IgD-negative memory B cell (primary cell): ENCODE measurements around the gene ZNF385D. TPM values are rescaled to one million over a fixed set of nuclear protein-coding genes. Genes with fewer than 3 reads are reported as not detected.

Source experiments
- H3K27ac Mint-ChIP-seq, 3 donors: one replicate each; pipeline ENCODE4 v1.8.0; 2020 to 2022; ENCODE audit warnings: mild to moderate bottlenecking in 3 of 3, mixed read lengths in 3 of 3, moderate library complexity in 1 of 3
- H3K27me3 Mint-ChIP-seq: one replicate; pipeline ENCODE4 v1.8.0; 2021; ENCODE audit warnings: mixed read lengths
- H3K36me3 Mint-ChIP-seq: one replicate; pipeline ENCODE4 v1.8.0; 2020; ENCODE audit warnings: mild to moderate bottlenecking, mixed read lengths
- H3K4me1 Mint-ChIP-seq, 3 donors: one replicate each; pipeline ENCODE4 v1.8.0; 2020 to 2022; ENCODE audit warnings: mixed read lengths in 3 of 3, mild to moderate bottlenecking in 1 of 3
- H3K4me3 Mint-ChIP-seq, 4 donors: one replicate each; pipeline ENCODE4 v1.8.0; 2020 to 2022; ENCODE audit warnings: mild to moderate bottlenecking in 4 of 4, mixed read lengths in 4 of 4, moderate library complexity in 3 of 4
- H3K9me3 Mint-ChIP-seq, 3 donors: one replicate each; pipeline ENCODE4 v1.8.0; 2020 to 2021; ENCODE audit warnings: mixed read lengths in 3 of 3, mild to moderate bottlenecking in 1 of 3
- polyA plus RNA-seq: library from polyadenylated mRNA; unstranded; fragments of 300-500 nt; fragmentation: Illumina TruSeq; gene quantifications from one replicate; pipeline ENCODE4 v1.2.3, GENCODE V29; 2021

Gene ZNF385D
- polyA plus RNA-seq, 1 donor from 2014 or later = 0.24 TPM

- Mint-ChIP-seq H3K9me3 (peaks cover 1 to 3% (median 3%) of the 10 kb centered on the region in 3 donors), H3K4me3 (no peak overlapping the region), H3K4me1 (no peaks in the 10 kb centered on the region), H3K27me3 (no peaks in the 10 kb centered on the region), H3K27ac (no peak overlapping the region), H3K36me3 (no peaks in the 10 kb centered on the region)
Measured at GRCh38 chr3:21543380-21544075, 207.5 kb downstream of the ZNF385D start.

DNA sequence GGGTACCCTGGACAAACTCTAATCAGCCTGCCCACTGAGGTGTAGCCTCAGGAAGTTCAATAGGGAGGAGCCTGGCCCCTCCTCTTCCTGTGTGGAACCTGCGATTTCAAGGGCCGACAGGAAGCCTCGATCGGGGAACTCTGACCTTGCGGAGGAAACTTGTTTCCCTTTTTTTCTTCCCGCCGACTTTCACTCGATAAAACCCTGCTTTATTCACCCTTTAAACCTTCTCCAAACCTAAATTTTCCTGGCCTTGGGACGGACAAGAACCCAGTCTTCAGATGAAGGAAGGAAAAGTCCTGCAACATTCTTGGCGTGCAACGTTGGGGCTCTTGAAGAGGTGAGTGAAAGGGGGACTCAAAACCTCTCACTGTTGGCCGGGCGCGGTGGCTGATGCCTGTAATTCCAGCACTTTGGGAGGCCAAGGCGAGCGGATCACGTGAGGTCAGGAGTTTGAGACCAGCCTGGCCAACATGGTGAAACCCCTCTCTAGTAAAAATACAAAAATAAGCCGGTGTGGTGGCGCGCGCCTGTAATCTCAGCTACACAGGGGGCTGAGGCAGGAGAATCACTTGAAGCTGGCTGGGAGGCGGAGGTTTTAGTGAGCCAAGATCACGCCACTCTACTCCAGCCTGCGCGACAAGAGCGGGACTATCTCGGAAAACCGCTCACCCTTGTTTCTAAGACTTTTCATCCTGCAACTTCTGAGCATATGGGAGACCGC is 208.2 kb downstream of the ZNF385D start:
- H3K27me3 Mint-ChIP-seq = no peaks in the 10 kb centered on the region

DNA sequence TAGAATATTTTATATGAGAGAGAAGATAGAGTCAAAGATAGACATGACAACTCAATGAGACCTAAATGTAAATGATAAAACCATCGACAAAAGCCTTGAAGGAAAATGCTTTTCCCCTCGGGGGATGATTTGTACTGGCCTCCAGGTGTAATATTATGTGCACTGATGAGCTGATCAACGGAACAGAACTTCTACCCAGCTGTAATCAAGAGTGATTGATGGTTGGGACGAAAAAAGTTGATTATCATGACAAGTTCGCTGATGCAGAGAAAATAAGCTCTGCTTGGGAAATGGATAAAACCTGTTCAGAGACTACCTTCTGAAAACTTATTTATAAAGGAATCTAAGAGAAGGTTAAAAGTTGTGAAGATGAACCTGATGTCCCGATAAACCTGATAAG is 210.7 kb downstream of the ZNF385D start:
- no peaks in the 10 kb centered on the region for H3K4me1 Mint-ChIP-seq
- no peaks in the 10 kb centered on the region for H3K36me3 Mint-ChIP-seq
- no peak overlapping the region for H3K4me3 Mint-ChIP-seq
- peaks cover 2 to 4% (median 4%) of the 10 kb centered on the region in 3 donors for H3K9me3 Mint-ChIP-seq
- no peaks in the 10 kb centered on the region for H3K27me3 Mint-ChIP-seq
- no peak overlapping the region for H3K27ac Mint-ChIP-seq

More for the DNA sequence above, 208.2 kb downstream of the ZNF385D start:
- Mint-ChIP-seq H3K9me3 (peaks cover 0 to 3% (median 1%) of the 10 kb centered on the region in 3 donors), H3K4me1 (no peaks in the 10 kb centered on the region), H3K36me3 (no peaks in the 10 kb centered on the region), H3K4me3 (no peak overlapping the region), H3K27ac (no peak overlapping the region)

GRCh38 chr3:21534462-21534861 is 216.5 kb downstream of the ZNF385D start:
- no peaks in the 10 kb centered on the region for H3K36me3 Mint-ChIP-seq
- no peak overlapping the region for H3K4me3 Mint-ChIP-seq
- H3K9me3 Mint-ChIP-seq = peaks cover 3 to 4% (median 4%) of the 10 kb centered on the region in 3 donors
- no peaks in the 10 kb centered on the region for H3K4me1 Mint-ChIP-seq
- no peaks in the 10 kb centered on the region for H3K27me3 Mint-ChIP-seq
- H3K27ac Mint-ChIP-seq = no peak overlapping the region

DNA sequence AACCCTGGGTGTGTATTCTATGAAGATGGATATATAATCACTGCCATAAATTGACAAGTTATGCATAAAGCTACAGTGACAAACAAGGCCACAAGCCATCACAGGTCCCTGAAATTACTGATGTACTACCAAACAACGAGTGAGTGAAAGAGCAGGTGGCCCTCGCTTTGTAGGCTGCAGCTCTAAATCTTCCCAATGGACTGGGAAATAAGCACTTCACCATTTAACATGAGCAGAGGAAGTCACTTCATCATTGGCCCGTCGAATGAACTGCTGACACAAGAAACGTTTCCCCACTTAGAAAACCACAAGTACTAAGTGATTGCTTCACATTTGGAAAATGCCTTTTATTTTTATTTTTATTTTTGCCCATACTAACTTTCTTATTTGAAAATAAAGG is 218.0 kb downstream of the ZNF385D start:
- Mint-ChIP-seq H3K9me3 (peaks cover 3 to 4% (median 4%) of the 10 kb centered on the region in 3 donors), H3K4me3 (no peak overlapping the region), H3K4me1 (no peaks in the 10 kb centered on the region), H3K27me3 (no peaks in the 10 kb centered on the region), H3K36me3 (no peaks in the 10 kb centered on the region), H3K27ac (no peak overlapping the region)

GRCh38 chr3:21531909-21532308 is 219.1 kb downstream of the ZNF385D start:
- H3K27me3 Mint-ChIP-seq = no peaks in the 10 kb centered on the region
- peaks cover 4 to 5% (median 4%) of the 10 kb centered on the region in 3 donors for H3K9me3 Mint-ChIP-seq
- no peak overlapping the region for H3K27ac Mint-ChIP-seq
- no peaks in the 10 kb centered on the region for H3K4me1 Mint-ChIP-seq
- no peak overlapping the region for H3K4me3 Mint-ChIP-seq
- no peaks in the 10 kb centered on the region for H3K36me3 Mint-ChIP-seq

- Mint-ChIP-seq H3K9me3 (peaks cover 0 to 4% (median 3%) of the 10 kb centered on the region in 3 donors), H3K4me3 (no peak overlapping the region), H3K27me3 (no peaks in the 10 kb centered on the region), H3K27ac (no peak overlapping the region), H3K36me3 (no peaks in the 10 kb centered on the region), H3K4me1 (no peaks in the 10 kb centered on the region)
Measured at GRCh38 chr3:21528291-21528995, 222.6 kb downstream of the ZNF385D start.

GRCh38 chr3:21526461-21526860 is 224.5 kb downstream of the ZNF385D start:
- Mint-ChIP-seq H3K4me3 (no peak overlapping the region), H3K4me1 (no peaks in the 10 kb centered on the region), H3K27me3 (no peaks in the 10 kb centered on the region)

GRCh38 chr3:21524133-21524532 is 226.9 kb downstream of the ZNF385D start:
- Mint-ChIP-seq H3K4me3 (no peak overlapping the region), H3K27me3 (no peaks in the 10 kb centered on the region), H3K27ac (no peak overlapping the region), H3K36me3 (no peaks in the 10 kb centered on the region), H3K9me3 (peaks cover 0 to 4% (median 0%) of the 10 kb centered on the region in 3 donors), H3K4me1 (no peaks in the 10 kb centered on the region)

More at GRCh38 chr3:21526461-21526860, 224.5 kb downstream of the ZNF385D start:
- no peak overlapping the region for H3K27ac Mint-ChIP-seq
- no peaks in the 10 kb centered on the region for H3K36me3 Mint-ChIP-seq
- peaks cover 0 to 4% (median 0%) of the 10 kb centered on the region in 3 donors for H3K9me3 Mint-ChIP-seq

- H3K4me1 Mint-ChIP-seq = no peaks in the 10 kb centered on the region
- H3K27me3 Mint-ChIP-seq = no peaks in the 10 kb centered on the region
- H3K36me3 Mint-ChIP-seq = no peaks in the 10 kb centered on the region
- H3K27ac Mint-ChIP-seq = no peak overlapping the region
- H3K9me3 Mint-ChIP-seq = peaks cover 0 to 1% (median 0%) of the 10 kb centered on the region in 3 donors
- no peak overlapping the region for H3K4me3 Mint-ChIP-seq
Measured at GRCh38 chr3:21520106-21520963, 230.7 kb downstream of the ZNF385D start.

- H3K9me3 Mint-ChIP-seq = no peaks in the 10 kb centered on the region
- no peaks in the 10 kb centered on the region for H3K4me1 Mint-ChIP-seq
- peak overlapping the region in 1 of 3 donors; percentile 41 for H3K27ac Mint-ChIP-seq
- H3K4me3 Mint-ChIP-seq = no peak overlapping the region
- no peaks in the 10 kb centered on the region for H3K36me3 Mint-ChIP-seq
- no peaks in the 10 kb centered on the region for H3K27me3 Mint-ChIP-seq
Measured at GRCh38 chr3:21517184-21517583, 233.8 kb downstream of the ZNF385D start.

GRCh38 chr3:21515417-21515816 is 235.6 kb downstream of the ZNF385D start:
- Mint-ChIP-seq H3K4me3 (no peak overlapping the region), H3K36me3 (no peaks in the 10 kb centered on the region), H3K9me3 (peaks cover 0 to 3% (median 2%) of the 10 kb centered on the region in 3 donors), H3K27me3 (no peaks in the 10 kb centered on the region), H3K4me1 (no peaks in the 10 kb centered on the region), H3K27ac (no peak overlapping the region)

DNA sequence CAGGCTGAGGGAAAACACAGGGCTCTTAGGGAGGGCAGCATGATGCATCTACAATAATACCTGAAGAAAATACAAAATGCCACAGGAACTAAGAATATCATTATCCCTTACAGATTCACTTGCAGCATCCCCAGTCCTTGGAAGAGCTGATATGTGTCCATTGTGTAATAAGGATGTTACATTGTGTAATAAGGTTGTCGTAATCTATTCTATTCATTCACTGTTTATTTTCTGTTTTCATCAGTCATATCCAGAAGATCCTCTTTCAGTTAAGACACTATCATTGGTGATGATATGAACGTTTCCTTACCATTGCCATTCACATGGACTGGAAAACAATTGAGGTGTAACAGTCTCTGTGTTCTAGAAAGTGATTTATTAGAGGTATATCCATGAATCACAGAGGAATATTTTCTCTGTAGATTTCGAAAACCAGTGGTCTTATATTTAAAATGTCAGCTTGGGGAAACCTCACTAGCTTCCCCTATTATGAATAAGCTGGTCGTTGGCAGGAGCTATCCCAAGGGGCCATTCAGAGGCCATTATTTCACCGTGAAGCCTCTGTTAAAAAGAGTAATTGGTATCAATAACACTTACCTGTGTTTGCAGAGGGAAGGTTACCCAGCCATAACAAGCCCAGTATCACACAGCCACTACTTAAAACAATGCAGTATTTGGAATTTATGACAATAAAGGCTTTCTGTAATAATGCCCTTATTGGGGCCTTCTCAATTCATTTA is 241.1 kb downstream of the ZNF385D start:
- Mint-ChIP-seq H3K4me1 (no peaks in the 10 kb centered on the region), H3K9me3 (peaks cover 0 to 4% (median 2%) of the 10 kb centered on the region in 3 donors), H3K27me3 (no peaks in the 10 kb centered on the region), H3K4me3 (no peak overlapping the region), H3K27ac (no peak overlapping the region), H3K36me3 (no peaks in the 10 kb centered on the region)

DNA sequence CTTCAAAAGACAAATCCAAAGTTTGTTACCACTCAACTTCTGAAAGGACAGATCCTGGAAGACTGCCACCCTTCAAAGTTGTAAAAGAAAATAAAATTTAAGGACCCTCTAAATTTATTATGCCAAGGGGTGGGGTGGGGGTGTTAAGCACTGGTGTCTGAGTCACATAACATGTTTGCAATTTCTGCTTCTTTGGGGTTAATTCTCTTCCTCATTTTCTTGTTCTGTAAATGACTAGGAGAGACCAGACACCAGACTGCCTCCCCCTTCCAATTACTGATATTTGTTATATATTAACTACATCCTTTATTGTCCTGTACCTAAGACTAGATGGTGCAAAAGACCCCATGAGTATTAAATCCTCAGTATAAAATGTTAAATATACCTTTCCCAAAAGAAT is 242.8 kb downstream of the ZNF385D start:
- Mint-ChIP-seq H3K27ac (no peak overlapping the region), H3K9me3 (peaks cover 0 to 4% (median 2%) of the 10 kb centered on the region in 3 donors), H3K4me1 (no peaks in the 10 kb centered on the region), H3K36me3 (no peaks in the 10 kb centered on the region), H3K4me3 (no peak overlapping the region), H3K27me3 (no peaks in the 10 kb centered on the region)
